ENCODE data around the gene ARHGEF10L.

DNA sequence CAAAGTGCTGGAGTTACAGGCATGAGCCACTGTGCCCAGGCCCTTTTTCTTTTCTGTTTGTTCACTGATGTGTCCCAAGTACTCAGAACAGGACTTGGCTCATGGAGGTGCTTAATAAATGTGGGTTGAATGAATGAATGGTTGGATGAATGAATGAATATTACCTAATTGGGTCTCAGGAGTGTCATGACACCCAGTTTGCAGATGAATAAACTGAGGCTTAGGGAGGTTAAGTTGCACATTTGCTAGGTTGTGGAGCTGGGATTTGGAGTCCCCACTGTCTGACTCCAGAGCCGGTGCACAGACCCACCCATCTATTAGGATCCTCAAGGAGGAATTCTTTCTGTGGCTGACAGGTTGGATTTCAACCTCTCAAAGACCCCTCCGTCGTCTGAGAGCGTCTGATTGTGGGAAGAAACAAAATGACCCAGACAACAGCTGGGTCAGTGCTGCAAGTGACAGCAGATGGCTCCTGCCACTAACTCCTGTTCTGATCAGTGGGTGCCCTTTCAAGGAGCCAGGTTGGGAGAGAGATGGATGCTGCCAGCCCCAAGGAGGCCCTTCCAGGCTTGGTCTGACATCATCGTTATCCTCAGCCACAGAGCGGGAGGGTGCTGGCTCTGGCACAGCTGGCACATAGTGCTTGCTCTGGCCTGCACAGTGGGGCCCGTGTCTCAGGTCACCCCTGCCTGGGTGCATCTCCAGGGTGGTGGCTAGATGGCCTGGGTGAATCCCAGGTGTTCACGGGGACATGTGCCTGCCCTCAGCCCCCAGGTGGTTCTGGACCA lies 24.2 kb downstream of the ARHGEF10L start:
- TF ChIP-seq EZH2 (IDR thresholded peaks at IDR 0.05; ENCODE audit: borderline replicate concordance, low read depth, low read length, severe bottlenecking): no peak
- TF ChIP-seq, protein P1, sequence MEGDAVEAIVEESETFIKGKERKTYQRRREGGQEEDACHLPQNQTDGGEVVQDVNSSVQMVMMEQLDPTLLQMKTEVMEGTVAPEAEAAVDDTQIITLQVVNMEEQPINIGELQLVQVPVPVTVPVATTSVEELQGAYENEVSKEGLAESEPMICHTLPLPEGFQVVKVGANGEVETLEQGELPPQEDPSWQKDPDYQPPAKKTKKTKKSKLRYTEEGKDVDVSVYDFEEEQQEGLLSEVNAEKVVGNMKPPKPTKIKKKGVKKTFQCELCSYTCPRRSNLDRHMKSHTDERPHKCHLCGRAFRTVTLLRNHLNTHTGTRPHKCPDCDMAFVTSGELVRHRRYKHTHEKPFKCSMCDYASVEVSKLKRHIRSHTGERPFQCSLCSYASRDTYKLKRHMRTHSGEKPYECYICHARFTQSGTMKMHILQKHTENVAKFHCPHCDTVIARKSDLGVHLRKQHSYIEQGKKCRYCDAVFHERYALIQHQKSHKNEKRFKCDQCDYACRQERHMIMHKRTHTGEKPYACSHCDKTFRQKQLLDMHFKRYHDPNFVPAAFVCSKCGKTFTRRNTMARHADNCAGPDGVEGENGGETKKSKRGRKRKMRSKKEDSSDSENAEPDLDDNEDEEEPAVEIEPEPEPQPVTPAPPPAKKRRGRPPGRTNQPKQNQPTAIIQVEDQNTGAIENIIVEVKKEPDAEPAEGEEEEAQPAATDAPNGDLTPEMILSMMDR (IDR thresholded peaks at IDR 0.05; ENCODE audit: borderline replicate concordance, extremely low read depth, low read length, poor library complexity, severe bottlenecking): no peak
